Measurements from ENCODE around the gene CCNQ.
A peak's percentile ranks its signal among the peaks of the same experiment; 100 is the strongest.

DNA sequence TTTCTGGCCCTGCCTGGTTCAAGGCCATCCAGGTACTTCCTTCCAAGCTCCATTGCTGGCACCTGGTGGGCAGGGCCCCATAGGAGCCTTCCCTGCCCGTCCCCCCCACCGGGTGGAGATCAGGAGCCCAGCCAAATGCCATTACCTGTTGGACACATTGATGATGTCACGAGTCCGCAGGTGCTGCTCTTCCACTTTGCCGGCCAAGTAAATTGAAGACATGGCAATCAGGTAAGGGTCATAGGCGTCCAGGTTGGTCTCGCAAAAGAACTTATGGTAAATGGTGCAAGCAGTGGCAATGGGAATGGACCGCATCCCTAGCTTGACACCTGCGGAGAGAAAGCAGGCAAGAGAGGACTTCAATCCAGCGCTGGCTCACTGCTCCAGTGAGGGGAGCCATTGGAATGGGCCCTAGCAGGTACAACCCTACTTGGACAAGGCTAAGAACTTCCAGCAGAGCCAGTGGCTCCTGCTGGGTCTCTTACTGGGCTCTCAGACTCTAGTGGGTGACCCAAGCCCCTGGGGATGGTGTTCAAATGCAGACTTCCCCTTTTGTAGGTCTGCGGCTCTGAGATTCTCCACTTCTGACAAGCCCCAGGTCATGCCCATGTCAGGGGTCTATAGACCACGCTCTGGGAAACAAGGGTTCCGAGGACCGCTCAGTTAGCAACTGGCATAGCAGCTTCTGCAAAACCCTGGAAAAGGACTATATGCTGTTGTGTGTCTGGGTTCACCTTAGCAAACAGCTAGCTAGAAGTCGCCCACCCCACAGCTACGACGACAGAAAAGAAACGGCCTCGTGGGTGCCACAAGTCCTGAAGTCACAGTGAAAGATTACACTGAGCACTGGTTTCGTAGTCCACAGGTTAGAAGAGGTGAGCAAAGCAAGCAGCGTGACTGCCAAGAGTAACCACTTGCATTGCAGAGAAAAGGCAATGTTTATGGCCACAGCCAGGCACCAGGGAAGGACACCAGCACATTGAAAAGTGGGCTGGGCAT, 2.8 kb downstream of the CCNQ start:
- TF ChIP-seq CTCF (tag by site-specific recombination; IDR thresholded peaks at IDR 0.05) (no peak), SCRT1 (tag by site-specific recombination; IDR thresholded peaks at IDR 0.05; ENCODE audit: borderline replicate concordance) (peak; percentile 50; the same call in 1 of the 2 replicates), EGR2 (tag by site-specific recombination; IDR thresholded peaks at IDR 0.05; ENCODE audit: low read depth) (no peak), ZNF114 (tag by site-specific recombination; IDR thresholded peaks at IDR 0.05) (no peak), ZXDB (tag by site-specific recombination; IDR thresholded peaks at IDR 0.05) (no peak), ZSCAN30 (tag by site-specific recombination; IDR thresholded peaks at IDR 0.05) (no peak), ZSCAN16 (tag by site-specific recombination; IDR thresholded peaks at IDR 0.05) (no peak), ZNF596 (tag by site-specific recombination; IDR thresholded peaks at IDR 0.05) (no peak), ZNF266 (tag by site-specific recombination; IDR thresholded peaks at IDR 0.05; ENCODE audit: low read depth) (no peak)
